HCT116 (cell line): Measurements from ENCODE around the gene EYA4. TPM values are rescaled to one million over a fixed set of nuclear protein-coding genes. Genes with fewer than 3 reads are reported as not detected.
"Not testable (repeated sequence)": the region's sequence is repeated elsewhere in the genome, so short reads cannot be mapped to it uniquely, and the experiment has no call there.

Experiments used
- ATAC-seq: fragments of 200-7000 bp; cut with Tn5 transposase; 2 replicates; pipeline ENCODE4 v1.9.1; 2020; ENCODE audit warnings: mild to moderate bottlenecking, moderate library complexity
- BruUV-seq: library from RNA; stranded (reverse); fragments of 400-500 nt; replicated peaks from 2 replicates; lab custom pipeline; 2021; lab: Mats Ljungman, UMichigan
- CTCF ChIA-PET: fragments of 300-600 bp; sonication (Branson Sonifier 250); formaldehyde crosslinking; loops from one replicate; lab custom pipeline; 2021; ENCODE audit warnings: antibody characterized with exemption; lab: Charles Lee
- POLR2A ChIA-PET: fragments of 300-600, 350-600 bp; sonication (Branson Sonifier 250); formaldehyde crosslinking; loops from one replicate; lab custom pipeline; 2021; ENCODE audit warnings: antibody characterized with exemption; lab: Charles Lee
- RAD21 ChIA-PET, 2 experiments: fragments of 300-600 bp; sonication (Branson Sonifier 250); formaldehyde crosslinking; loops; one replicate each; lab custom pipeline; 2023; ENCODE audit warnings: low total read pairs in 2 of 2; ENCODE audit not compliant: uncharacterized antibody in 2 of 2, unreplicated experiment in 2 of 2, low non-redundant PET in 1 of 2; lab: Charles Lee
- DNase-seq: peaks from one replicate; pipeline ENCODE4 v3.0.0-alpha.2; 2010; ENCODE audit warnings: low read depth, low spot score
- H2AFZ ChIP-seq: fragments of 200-600 bp; shearing (Covaris generic), sonication (generic); 2 replicates; pipeline ENCODE4 v1.6.1; 2017; ENCODE audit warnings: low read depth, mixed run types, mixed read lengths, antibody characterized with exemption, low read length; ENCODE audit not compliant: poor library complexity, severe bottlenecking
- H3K27ac ChIP-seq: 2 replicates; pipeline ENCODE4 v1.5.1; 2012; ENCODE audit warnings: low read depth, low read length
- H3K27me3 ChIP-seq: fragments of 200-600 bp; sonication (generic); 2 replicates; pipeline ENCODE4 v1.6.1; 2016; ENCODE audit warnings: mixed run types, low read length, mixed read lengths; ENCODE audit not compliant: insufficient read depth
- H3K36me3 ChIP-seq, 2 experiments: fragments of 200-500 bp in 1 of 2; fragments of 200-600 bp in 1 of 2; sonication (Bioruptor generic) in 1 of 2; sonication (generic) in 1 of 2; 2 replicates each; pipeline versions ENCODE4 v1.5.1 to v1.6.1; 2014 to 2016; ENCODE audit warnings: low read length in 2 of 2, inconsistent platforms in 1 of 2, mixed read lengths in 1 of 2, mixed run types in 1 of 2; ENCODE audit not compliant: insufficient read depth in 2 of 2, control insufficient read depth in 1 of 2
- H3K4me1 ChIP-seq, 2 experiments: fragments of 200-600 bp in 1 of 2; sonication (generic) in 1 of 2; 2 replicates each; pipeline versions ENCODE4 v1.5.1 to v1.6.1; 2012 to 2017; ENCODE audit warnings: low read length in 2 of 2, inconsistent platforms in 1 of 2, mild to moderate bottlenecking in 1 of 2, mixed read lengths in 1 of 2, mixed run types in 1 of 2, moderate library complexity in 1 of 2; ENCODE audit not compliant: insufficient read depth in 2 of 2, control insufficient read depth in 1 of 2
- H3K4me2 ChIP-seq: fragments of 200-600 bp; sonication (generic); 2 replicates; pipeline ENCODE4 v1.6.1; 2017; ENCODE audit warnings: mixed run types, low read length, mixed read lengths
- H3K4me3 ChIP-seq, 2 experiments: fragments of 200-600 bp in 1 of 2; sonication (generic) in 1 of 2; replicated peaks in 1 of 2; 2 replicates each; pipeline ENCODE4 v1.5.1; 2011 to 2016; ENCODE audit warnings: low read length in 2 of 2, control low read depth in 1 of 2, low read depth in 1 of 2, mild to moderate bottlenecking in 1 of 2, mixed read lengths in 1 of 2, mixed run types in 1 of 2
- H3K79me2 ChIP-seq: fragments of 200-600 bp; sonication (generic); 2 replicates; pipeline ENCODE4 v1.6.1; 2017; ENCODE audit warnings: mild to moderate bottlenecking, mixed run types, low read length, moderate library complexity, mixed read lengths; ENCODE audit not compliant: insufficient read depth
- H3K9ac ChIP-seq: fragments of 200-600 bp; sonication (generic); 2 replicates; pipeline ENCODE4 v1.6.1; 2016; ENCODE audit warnings: low read length, mixed read lengths
- H3K9me2 ChIP-seq: fragments of 200-600 bp; sonication (generic), shearing (Covaris generic); 2 replicates; pipeline ENCODE4 v1.6.1; 2017; ENCODE audit warnings: mixed run types, mild to moderate bottlenecking, moderate library complexity; ENCODE audit not compliant: insufficient read depth
- H3K9me3 ChIP-seq, 2 experiments: fragments of 200-500 bp in 1 of 2; fragments of 200-600 bp in 1 of 2; sonication (Bioruptor generic) in 1 of 2; sonication (generic) in 1 of 2; 2 replicates each; pipeline ENCODE4 v1.6.1; 2014 to 2017; ENCODE audit warnings: low read length in 2 of 2, mixed read lengths in 2 of 2, inconsistent platforms in 1 of 2, low read depth in 1 of 2, mild to moderate bottlenecking in 1 of 2, mixed run types in 1 of 2, moderate library complexity in 1 of 2; ENCODE audit not compliant: control insufficient read depth in 1 of 2, insufficient read depth in 1 of 2
- H4K20me1 ChIP-seq: fragments of 200-600 bp; sonication (generic), shearing (Covaris generic); 2 replicates; pipeline ENCODE4 v1.6.1; 2017; ENCODE audit warnings: mixed run types, mild to moderate bottlenecking, moderate library complexity; ENCODE audit not compliant: insufficient read depth
- FOSL1 ChIP-seq: IDR thresholded peaks from 2 replicates; pipeline ENCODE4 v1.6.1; 2012; ENCODE audit warnings: low read depth
- POLR2A ChIP-seq: IDR thresholded peaks from 2 replicates; pipeline ENCODE4 v1.7.0; 2011; ENCODE audit warnings: borderline replicate concordance; ENCODE audit not compliant: insufficient read depth, insufficient read length; ENCODE audit errors: extremely low read depth
- RAD21 ChIP-seq: IDR thresholded peaks from 2 replicates; pipeline ENCODE4 v1.6.1; 2012; ENCODE audit warnings: low read depth, mild to moderate bottlenecking
- SIN3A ChIP-seq: IDR thresholded peaks from 2 replicates; pipeline ENCODE4 v1.6.1; 2012; ENCODE audit warnings: low read depth
- intact Hi-C: fragments of 100-400 bp; cut with micrococcal nuclease; formaldehyde crosslinking; loops from 2 replicates; pipeline ENCODE4 v1.10.0; 2022
- total RNA-seq: library from RNA; stranded (reverse); gene quantifications from one replicate; pipeline ENCODE4 v1.2.1, GENCODE V29; 2021; ENCODE audit not compliant: unreplicated experiment

EYA4 gene
- total RNA-seq, 1 experiment from 2014 or later, result not detected

DNA sequence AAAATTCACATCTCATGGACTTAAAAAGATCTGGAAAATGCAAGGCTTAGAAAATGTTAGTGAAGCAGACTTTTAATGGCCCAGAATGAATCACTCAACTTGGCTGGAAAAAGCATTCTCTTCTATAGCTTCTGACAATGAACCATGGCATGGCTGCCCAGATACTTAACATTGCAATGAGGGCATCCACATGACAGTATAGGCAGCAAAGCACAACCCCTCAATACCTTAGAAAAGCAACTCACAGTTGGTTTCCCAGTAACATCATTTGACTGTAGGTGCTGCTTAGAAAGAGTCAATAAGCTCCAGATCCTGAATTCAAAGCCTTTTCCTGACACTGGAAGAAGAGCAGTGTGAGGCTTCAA, 155.8 kb downstream of the EYA4 start:
- Histone ChIP-seq H3K4me2 (no peak overlapping the region), H3K36me3 (no peaks in the 10 kb centered on the region), H3K9ac (no peak overlapping the region), H3K27me3 (peaks cover 11% of the 10 kb centered on the region; the same call in 1 of the 2 replicates), H4K20me1 (no peaks in the 10 kb centered on the region)
- intact Hi-C loops, result no loop called here
- RAD21 ChIA-PET, result no interaction called here
- no peak for TF ChIP-seq RAD21
- TF ChIP-seq POLR2A, result no peak
- no peak for TF ChIP-seq SIN3A
- TF ChIP-seq FOSL1, result no peak
- TF ChIP-seq, all 23 proteins: peak for 0
- ATAC-seq, result no peak
- no TSS peak for BruUV-seq
- Histone ChIP-seq H3K27ac (no peak overlapping the region), H3K9me3 (no peaks in the 10 kb centered on the region), H3K4me3 (no peak overlapping the region), H3K79me2 (no peaks in the 10 kb centered on the region), H2AFZ (no peak overlapping the region), H3K9me2 (no peaks in the 10 kb centered on the region), H3K4me1 (no peaks in the 10 kb centered on the region)
- CTCF ChIA-PET, result no interaction called here
- no peak for DNase-seq
- POLR2A ChIA-PET, result no interaction called here

DNA sequence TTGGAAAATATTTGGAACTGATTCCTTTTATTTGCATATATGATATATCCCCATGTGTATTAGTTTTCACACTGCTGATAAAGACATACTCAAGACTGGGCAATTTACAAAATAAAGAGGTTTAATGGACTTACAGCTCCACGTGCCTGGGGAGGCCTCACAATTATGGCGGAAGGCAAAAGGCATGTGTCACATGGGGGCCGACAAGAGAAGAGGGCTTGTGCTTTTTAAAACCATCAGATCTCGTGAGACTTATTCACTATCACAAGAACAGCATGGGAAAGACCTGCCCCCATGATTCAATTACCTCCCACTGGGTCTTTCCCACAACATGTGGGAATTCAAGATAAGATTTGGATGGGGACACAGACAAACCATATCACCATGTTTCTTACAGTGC, 156.4 kb downstream of the EYA4 start:
- H2AFZ ChIP-seq, RAD21 ChIA-PET, H3K9me3 ChIP-seq, POLR2A ChIA-PET, BruUV-seq, CTCF ChIA-PET, H3K36me3 ChIP-seq, intact Hi-C loops, ATAC-seq, H3K4me3 ChIP-seq, H3K4me2 ChIP-seq, H4K20me1 ChIP-seq, H3K9me2 ChIP-seq, H3K79me2 ChIP-seq, DNase-seq, H3K27ac ChIP-seq, H3K9ac ChIP-seq, H3K4me1 ChIP-seq: not testable (repeated sequence)
- peaks cover 11% of the 10 kb centered on the region; the same call in 1 of the 2 replicates for H3K27me3 ChIP-seq
